UCSD-AML1 (cell line): ENCODE data around the gene SPDYE2B.
"Not testable (repeated sequence)": the region's sequence is repeated elsewhere in the genome, so short reads cannot be mapped to it uniquely, and the experiment has no call there.

Experiments
- DNase-seq: peaks from one replicate; lab custom pipeline; 2025; ENCODE audit not compliant: unreplicated experiment; lab: John Stamatoyannopoulos, UW

SPDYE2B gene

DNA sequence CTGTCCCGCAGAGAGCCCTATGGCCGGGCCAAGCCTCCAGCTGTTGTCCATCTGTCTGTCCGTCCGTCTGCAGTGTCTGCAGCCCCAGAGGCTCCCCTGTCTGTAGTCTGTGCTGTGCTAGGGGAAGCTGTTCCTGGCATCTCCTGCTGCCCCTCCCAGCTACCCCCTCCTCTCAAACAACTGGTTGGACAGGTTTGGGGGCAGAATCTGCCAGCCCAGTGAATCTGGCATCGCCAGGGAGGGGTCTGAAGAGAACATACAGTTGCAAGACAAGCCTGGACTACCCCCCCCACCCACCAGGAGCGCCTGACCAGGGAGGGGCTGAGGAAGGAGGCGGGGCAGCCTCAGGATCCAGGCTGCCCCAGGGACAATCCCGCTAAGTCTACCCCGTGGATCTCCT, 7.4 kb upstream of the SPDYE2B start, which contains the start of gene UPK3BL1:
UPK3BL1 (minus strand) TSS at position 101 of the 400 bp plus-strand sequence; CDS start at position 51, 50 bp downstream.
- DNase-seq, result not testable (repeated sequence)

DNA sequence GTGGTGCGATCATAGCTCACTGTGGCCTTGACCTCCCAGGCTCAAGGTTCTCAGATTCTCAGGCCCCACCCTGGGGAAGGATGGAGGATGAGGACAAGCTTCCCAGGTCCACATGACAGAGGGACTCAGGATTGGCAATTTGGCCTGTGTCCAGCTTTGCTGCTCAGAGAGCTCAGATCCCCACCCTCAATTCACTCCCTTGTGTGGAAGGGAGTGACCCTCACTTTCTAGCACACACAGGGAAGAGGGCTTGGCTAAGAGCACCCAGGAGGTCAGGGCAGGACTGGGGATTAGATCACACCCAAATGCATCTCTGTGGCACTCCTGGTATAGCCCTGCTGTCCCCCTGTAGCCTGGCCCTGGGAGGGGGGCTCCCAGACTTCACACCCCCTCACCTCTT, 6.7 kb upstream of the SPDYE2B start:
- not testable (repeated sequence) for DNase-seq

DNA sequence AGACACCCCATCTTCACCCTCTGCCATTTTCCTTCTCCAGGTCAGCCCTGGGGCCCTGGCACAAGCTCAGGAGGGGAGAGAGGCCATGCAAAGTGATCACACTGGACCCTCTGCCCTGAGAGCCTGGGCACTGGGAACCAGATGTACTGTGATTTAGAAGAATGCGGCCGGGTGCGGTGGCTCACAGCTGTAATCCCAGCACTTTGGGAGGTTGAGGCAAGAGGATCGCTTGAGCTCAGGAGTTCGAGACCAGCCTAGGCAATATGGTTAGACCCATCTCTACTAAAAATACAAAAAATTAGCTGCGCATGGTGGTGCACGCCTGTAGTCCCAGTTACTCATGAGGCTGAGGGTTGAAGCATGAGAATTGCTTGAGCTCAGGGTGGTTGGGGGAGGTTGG, 2.3 kb upstream of the SPDYE2B start:
- DNase-seq, result not testable (repeated sequence)

DNA sequence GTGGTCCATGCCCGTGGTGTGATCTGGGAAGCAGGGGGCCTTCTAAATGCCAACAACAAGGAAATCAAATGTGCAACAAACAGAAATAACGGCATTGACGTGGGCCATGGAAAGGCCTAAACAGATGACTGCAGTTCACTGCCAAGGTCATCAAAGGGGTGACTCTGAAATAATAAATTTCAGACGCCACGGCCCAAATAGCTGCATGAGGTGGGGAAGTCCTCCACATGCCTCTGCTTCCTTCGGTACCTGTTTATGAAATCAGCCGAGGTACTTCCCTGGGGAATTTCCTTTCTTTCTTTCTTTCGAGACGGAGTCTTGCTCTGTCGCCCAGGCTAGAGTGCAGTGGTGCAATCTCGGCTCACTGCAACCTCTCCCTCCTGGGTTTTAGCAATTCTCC, 14.6 kb downstream of the SPDYE2B start:
- DNase-seq, result not testable (repeated sequence)

DNA sequence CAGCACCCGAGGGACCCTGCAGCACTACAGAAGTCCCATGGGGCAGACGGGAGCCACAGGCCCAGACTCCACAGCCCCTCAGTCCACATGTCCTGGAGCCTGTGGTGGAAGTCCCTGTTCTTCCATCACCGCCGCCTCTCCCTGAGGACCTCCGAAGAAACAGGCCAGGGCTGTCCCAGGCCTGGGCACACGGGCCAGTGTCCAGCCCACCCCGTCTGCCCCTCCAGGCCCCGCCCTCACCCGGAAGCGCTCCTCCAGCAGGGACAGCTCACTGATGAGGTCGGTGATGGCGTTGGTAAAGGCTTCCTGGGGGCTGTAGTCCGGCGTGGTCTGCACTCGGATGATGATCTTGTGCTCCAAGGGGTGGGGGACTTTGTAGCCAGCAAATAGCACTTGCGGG, 16.7 kb downstream of the SPDYE2B start:
- not testable (repeated sequence) for DNase-seq

DNA sequence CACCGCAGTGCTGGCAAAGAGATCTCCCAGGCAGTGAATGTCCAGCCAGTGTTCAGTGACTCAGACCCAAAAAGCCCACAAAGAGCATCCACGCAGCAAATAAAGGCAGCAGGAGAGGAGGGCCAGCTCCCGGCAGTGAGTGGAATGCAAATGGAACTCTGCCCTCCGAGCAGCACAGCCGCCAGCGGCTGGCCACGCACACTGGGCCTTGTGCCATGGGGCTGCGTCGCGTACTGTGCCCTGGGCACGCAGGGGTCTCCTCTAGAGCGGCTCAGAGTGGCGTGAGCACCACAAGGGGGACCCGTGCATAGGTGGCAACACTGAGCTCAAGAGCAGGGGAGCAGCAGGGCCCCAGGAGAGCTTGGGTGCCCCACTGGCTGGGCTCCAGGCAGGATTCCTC, 17.4 kb downstream of the SPDYE2B start:
- DNase-seq, result not testable (repeated sequence)

DNA sequence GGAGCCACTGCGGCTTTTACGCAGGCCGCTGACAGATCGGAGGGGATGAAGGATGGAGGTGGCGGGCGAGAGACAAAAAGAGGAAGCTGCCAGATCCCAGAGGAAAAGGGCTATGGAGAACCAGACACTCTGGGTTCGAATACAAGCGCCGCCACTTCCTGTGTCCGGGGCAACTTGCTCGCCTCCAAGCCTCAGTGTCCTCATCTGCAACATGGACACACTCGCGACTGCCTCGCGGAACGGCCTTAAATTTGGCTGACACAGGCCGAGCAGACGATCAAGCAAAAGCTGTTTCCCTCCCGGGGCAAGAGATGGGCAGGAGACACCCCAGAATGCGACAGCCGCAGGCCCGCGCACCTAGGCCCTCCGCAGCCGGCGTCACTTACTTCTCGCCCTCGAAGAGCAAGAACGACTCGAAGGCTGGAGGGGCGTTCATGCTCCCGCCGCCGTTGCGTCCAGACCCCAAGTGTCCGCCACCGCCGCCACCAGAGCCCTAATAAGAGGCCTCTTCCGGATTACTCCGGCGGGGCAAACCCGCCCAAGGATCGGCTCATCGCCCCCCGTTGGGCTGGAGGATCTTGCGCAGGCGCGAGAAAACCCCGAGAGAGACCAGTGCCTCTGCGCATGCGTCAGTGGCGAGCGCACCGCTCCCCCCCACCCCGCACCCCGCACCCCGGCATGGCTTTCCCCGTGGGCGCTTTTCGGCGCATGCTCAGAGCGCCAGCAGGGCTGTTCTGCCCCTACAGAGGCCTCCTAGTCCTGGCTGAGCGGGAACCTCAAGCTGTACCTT, 21.2 kb downstream of the SPDYE2B start, which contains the start of gene POLR2J2:
POLR2J2 (minus strand) TSS at position 498 of the 790 bp plus-strand sequence; CDS start at position 436, 62 bp downstream.
- DNase-seq, result not testable (repeated sequence)

DNA sequence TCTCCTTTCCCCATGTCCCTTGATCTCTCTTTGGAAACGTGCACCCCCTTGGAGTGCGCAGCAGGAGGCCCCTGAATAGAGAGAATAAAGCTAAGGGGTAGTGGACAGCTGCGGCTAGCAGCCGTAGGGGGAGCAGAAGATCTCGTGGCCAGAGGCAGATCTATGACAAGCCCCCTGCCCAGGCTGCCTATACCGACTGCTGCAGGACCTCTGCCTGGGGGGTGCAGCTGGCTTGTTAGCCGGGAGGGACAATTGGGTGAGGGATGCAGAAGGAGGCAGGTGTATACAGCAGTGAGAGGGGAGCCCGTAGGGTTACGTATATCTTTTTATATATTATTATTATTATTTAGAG, 21.8 kb downstream of the SPDYE2B start:
- not testable (repeated sequence) for DNase-seq

DNA sequence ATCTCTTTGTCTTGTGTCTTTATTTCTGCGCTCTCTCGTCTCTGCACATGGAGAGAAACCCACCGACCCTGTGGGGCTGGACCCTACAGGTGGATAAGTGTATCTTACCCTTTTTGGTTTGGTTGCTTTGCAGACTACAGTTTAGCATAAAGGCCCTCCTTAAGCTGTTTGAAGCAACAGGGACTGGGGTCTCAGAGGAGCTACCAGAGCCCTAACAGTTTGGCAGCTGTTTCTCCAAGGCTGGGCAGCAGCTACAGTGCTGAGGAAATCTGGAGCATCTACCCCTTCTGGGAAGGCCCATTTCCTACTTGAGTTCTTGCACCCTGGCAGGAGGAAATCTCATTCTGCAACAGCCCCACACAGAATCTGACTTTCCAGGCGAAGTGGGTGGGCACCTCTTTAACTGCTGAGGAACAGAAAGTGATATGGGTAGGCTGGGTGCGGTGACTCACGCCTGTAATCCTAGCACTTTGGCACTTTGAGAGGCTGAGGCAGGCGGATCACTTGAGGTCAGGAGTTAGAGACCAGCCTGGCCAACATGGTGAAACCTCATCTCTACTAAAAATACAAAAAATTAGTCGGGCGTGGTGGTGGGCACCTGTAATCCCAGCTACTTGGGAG, 23.4 kb downstream of the SPDYE2B start:
- DNase-seq, result not testable (repeated sequence)

DNA sequence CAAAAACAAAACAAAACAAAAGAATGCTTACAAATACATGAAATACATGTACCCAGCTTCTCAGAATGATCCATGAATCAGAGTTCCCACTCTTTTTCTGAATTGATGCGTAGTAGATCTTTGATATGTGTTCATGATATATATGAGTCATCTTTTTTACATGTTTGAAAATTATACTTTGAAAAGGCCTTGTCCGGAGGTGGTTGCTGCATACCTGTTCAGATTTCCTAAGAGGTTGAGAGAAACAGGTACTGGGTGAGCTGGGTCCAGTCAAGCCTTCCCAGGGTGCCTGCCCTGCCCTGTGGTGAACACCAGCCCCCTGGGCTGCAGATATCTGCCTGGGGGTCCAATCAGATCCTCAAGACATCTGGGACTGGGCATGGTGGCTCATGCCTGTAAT, 25.4 kb downstream of the SPDYE2B start:
- not testable (repeated sequence) for DNase-seq

DNA sequence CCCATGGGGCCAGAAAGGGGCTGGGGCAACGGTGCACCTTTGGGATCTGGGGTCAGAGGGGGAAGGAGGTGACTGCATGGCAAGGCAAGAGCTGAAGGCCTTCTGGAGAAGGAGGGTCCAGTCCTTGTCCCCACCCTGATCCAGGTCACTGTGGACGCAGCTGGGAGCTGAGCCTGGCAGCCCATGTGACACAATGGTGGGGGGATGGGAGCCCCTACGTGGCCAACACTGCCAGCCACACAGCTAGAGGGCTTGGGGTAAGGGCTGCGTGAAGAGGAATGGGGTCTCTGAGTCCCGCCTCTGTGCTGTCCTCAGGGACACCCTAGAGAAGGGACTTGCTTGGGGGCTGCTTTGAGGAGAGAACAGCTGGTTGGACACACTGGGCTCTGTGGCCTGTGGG, 30.7 kb downstream of the SPDYE2B start:
- not testable (repeated sequence) for DNase-seq

DNA sequence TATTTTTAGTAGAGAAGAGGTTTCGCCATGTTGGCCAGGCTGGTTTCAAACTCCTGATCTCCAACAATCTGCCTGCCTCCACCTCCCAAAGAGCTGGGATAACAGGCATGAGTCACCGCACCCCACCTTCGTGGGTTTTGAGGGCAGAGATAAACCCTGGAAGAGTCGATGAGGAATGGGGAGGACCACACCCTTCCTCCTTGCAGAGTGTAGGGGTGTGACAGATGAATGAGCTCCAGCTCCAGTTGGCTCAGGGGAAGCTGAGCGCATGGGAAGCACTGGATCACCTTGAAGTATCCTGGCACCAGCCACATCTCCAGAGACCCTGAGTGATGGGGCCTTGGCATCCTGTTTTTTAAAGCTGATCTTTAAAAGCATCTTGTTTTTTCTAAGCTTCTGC, 32.4 kb downstream of the SPDYE2B start:
- not testable (repeated sequence) for DNase-seq

DNA sequence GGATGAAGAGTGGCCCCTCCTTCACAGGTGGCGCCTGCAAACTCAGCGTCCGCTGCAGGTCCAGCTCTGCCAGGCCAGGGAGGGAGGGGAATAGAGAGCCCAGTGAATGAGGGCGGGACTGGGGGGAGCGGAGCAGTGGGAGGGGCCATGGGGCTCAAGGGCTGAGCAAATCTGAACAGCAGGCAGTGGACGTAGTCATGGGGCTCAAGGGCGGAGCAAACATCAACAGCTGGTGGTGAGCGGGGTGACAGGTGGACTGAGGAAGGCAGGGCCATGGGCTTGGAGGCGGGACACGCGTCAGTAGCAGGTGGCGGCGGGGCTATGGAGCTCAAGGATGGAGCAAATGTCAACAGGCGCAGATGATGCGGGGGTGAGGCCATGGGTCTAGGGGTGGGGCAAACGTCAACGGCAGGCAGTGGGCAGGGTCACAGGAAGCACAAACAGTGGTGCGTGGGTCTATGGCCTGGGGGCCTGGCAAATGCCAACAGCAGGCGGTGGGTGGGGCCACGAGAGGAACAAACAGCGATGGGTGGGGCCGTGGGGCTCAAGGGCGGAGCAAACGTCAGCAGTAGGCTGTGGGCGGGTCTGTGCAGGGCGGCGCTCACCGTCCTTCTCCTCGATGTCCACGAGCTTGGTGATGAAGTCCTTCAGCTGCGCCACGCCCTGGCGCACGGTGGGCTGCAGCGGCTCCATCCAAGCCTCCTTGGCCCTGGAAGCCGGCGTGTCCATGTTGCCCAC, 38.3 kb downstream of the SPDYE2B start:
- DNase-seq, result not testable (repeated sequence)

DNA sequence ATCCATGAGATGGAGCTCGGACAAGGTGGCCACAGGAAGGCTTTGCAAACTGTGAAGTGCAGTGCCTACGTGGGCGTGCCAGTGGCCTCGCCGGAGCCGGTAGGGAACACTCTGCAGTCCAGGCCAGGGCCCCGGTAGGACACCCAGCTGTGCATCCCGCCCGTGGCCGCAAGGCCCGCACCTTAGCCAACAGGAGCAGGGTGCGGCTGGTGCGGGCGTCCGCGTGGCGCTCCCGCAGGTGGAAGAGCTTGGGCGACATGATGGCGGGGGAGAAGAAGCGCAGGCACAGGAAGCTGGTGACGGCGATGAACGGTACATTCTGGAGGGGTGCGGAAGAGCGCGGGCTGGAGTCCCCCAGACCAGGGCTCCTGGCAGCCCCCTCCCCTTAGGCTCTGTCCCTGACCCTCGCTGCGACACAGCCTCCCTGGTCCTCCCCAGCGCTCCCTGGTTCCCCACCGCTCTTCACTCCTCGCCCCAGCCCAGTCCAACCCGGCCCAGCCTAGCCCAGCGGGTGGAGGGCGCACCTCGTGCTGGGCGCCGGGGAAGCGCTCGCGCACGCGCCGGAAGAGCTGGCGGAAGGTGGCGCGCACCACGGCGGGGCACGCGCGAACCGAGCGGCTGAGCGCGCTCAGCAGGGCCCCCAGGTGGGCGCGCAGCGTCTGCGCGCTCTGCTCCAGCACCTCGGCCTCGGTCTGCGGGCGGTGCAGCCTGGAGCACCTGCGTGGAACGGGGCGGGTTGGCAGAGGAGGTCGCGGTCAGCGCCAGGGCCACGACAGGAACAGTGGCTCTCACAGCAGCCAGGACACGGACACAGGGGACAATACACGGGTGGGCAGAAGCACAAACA, 39.5 kb downstream of the SPDYE2B start:
- not testable (repeated sequence) for DNase-seq

DNA sequence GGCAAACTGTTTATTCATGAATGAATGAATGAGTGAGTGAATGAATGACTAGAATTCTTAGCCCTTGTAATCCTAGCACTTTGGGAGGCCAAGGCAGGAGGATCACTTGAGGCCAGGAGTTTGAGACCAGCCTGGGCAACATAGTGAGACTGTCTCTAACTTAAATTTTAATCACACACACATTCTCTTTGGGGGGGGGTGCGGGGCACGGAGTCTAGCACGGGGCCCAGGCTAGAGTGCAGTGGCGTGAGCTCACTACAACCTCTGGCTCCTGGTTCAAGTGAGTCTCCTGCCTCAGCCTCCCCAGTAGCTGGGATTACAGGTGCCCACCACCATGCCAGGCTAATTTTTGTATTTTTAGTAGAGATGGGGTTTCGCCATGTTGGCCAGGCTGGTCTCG, 40.5 kb downstream of the SPDYE2B start:
- not testable (repeated sequence) for DNase-seq

DNA sequence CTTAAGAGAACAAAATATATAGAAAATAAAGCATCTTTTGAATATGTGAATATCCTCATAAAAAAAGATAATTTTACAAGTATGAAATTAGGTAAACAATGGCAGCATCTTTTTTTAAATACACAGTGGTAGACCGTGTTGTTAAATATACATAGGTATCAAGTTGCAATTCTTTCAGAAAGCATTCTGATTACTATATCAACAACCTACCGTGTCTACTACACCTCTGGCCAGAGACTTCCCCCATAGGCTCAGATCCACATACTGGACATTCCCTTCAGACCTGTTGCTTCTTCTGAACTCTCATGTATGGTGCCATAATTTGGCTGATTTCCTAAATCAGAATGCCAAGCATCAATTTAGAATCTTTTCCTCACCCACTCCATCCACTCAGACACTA, 43.9 kb downstream of the SPDYE2B start:
- not testable (repeated sequence) for DNase-seq

DNA sequence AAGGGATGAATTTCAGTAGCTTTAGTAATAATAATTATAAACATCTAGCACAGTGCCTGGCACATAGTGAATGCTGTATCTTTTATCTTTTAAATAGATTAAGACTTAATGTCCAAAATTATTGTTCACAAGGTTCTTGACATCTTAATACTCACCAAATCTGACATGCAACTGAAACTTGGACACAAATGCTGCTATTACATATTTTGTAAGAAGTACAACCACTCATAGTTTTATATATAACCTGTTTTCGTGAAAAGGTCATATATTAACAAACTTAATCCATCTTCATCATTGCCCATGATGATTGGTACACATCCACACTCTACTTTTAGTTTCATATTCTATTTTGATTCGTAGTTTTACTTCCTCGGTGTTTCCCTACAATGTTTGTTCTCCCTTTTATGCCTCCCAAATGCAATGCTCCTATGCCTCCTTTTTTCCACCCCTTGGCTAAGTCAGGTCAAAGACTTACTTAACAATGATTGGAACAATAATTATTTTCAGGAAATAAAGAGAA, 45.0 kb downstream of the SPDYE2B start:
- not testable (repeated sequence) for DNase-seq

DNA sequence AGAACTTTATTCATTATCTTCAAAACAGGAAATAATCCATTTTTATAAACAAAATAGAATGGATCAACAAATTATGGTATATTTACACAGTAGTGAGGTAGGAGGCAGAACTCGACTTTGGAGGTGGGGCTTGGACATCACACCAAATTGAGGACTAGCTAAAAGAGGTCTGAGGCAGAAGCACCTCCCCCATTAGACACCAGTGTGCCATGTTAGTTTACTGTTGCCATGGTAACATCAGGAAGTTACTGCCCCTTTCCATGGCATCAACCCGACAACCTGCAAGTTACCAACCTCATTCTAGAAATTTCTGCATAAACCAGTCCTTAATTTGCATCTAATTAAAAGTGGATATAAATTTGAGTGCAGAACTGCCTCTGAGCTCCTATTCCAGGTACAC, 45.9 kb downstream of the SPDYE2B start:
- DNase-seq, result not testable (repeated sequence)

DNA sequence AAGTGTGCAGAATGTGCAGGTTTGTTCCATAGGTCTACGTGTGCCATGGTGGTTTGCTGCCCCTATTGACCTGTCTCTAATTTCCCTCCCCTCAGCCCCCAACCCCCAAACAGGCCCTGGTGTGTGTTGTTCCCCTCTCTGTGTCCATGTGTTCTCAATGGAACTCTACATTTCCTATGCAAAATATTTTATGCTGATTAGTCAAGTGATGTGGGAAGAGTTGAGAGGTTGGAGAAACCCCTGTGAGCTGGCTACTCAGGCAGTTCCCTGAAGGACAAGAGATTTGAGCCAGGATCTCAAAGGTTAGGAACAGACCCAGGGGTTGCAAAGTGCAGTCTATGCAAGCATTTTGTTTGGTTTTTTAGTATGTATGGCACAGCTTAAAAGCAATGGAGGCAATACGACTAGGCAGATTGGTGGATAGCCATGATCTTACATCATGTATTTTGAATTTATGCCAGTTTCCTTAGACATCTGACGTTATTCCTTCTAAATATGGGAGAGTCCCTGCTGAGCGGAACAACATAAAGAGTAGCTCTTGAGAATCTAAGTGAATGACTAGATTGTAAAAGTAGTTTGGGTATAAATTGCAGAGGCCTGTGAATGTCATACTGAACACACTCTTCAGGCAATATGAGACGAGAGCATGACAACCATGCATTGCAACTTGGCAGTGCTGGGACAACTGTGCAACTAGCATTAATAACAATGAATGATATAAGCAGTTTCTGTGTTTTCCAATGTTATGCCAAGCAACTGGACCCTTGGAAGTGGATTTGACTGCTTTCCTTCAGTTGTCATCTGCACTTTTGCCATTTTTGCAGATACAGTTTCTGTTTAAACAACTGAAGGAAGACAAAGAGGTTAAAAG, 47.8 kb downstream of the SPDYE2B start:
- DNase-seq, result not testable (repeated sequence)
